A673 (cell line): ENCODE data around the gene SFXN5. TPM values are rescaled to one million over a fixed set of nuclear protein-coding genes. Genes with fewer than 3 reads are reported as not detected.

Experiments
- BruUV-seq: library from RNA; stranded (reverse); fragments of 400-500 nt; replicated peaks from 2 replicates; lab custom pipeline; 2021; lab: Mats Ljungman, UMichigan
- CTCF ChIA-PET: fragments of 300-600 bp; sonication (Branson Sonifier 250); formaldehyde crosslinking; loops from one replicate; lab custom pipeline; 2022; ENCODE audit warnings: antibody characterized with exemption; lab: Charles Lee
- POLR2A ChIA-PET: fragments of 300-600 bp; sonication (Branson Sonifier 250); formaldehyde crosslinking; loops from one replicate; lab custom pipeline; 2022; ENCODE audit warnings: antibody characterized with exemption; ENCODE audit not compliant: low non-redundant PET; lab: Charles Lee
- DNase-seq: peaks from one replicate; pipeline ENCODE4 v3.0.0-alpha.2; 2015; ENCODE audit warnings: low spot score
- H3K27ac ChIP-seq: fragments of 200-600 bp; sonication (generic); 2 replicates; pipeline ENCODE4 v1.5.1; 2016; ENCODE audit warnings: mixed run types, low read depth, mild to moderate bottlenecking, mixed read lengths, antibody characterized with exemption, low read length; ENCODE audit not compliant: poor library complexity, severe bottlenecking
- H3K27me3 ChIP-seq: fragments of 200-600 bp; sonication (generic); replicated peaks from 2 replicates; pipeline ENCODE4 v1.6.1; 2017; ENCODE audit warnings: mixed run types, low read depth, mild to moderate bottlenecking, mixed read lengths, antibody characterized with exemption, low read length; ENCODE audit not compliant: insufficient read depth, poor library complexity
- H3K36me3 ChIP-seq: fragments of 200-600 bp; sonication (generic); 2 replicates; pipeline ENCODE4 v1.6.1; 2016; ENCODE audit warnings: mixed run types, mild to moderate bottlenecking, mixed read lengths, antibody characterized with exemption, low read length; ENCODE audit not compliant: insufficient read depth, poor library complexity, severe bottlenecking
- H3K4me1 ChIP-seq: fragments of 200-600 bp; sonication (generic); 2 replicates; pipeline ENCODE4 v1.6.1; 2017; ENCODE audit warnings: mixed run types, mild to moderate bottlenecking, mixed read lengths, antibody characterized with exemption, low read length; ENCODE audit not compliant: insufficient read depth, poor library complexity, severe bottlenecking
- H3K4me3 ChIP-seq: fragments of 200-600 bp; sonication (generic); 2 replicates; pipeline ENCODE4 v1.5.1; 2016; ENCODE audit warnings: low read depth, mixed run types, mild to moderate bottlenecking, mixed read lengths, low read length; ENCODE audit not compliant: poor library complexity, severe bottlenecking
- H3K9me3 ChIP-seq: fragments of 200-600 bp; sonication (generic); 2 replicates; pipeline ENCODE4 v1.6.1; 2016; ENCODE audit warnings: mixed run types, low read depth, mild to moderate bottlenecking, mixed read lengths, antibody characterized with exemption, low read length; ENCODE audit not compliant: poor library complexity, severe bottlenecking
- CTCF ChIP-seq: fragments of 300-800, 200-600 bp; sonication (generic); conservative IDR thresholded peaks from 2 replicates; pipeline ENCODE4 v1.5.1; 2017; ENCODE audit warnings: low read depth, mild to moderate bottlenecking, antibody characterized with exemption, low read length, moderate library complexity, mixed read lengths
- EZH2 ChIP-seq: fragments of 200-600 bp; sonication (generic); IDR thresholded peaks from 2 replicates; pipeline ENCODE4 v1.6.1; 2017; ENCODE audit warnings: borderline replicate concordance, low read depth, mild to moderate bottlenecking, mixed read lengths, antibody characterized with exemption, low read length; ENCODE audit not compliant: poor library complexity, severe bottlenecking
- intact Hi-C: fragments of 100-400 bp; cut with micrococcal nuclease; formaldehyde crosslinking; loops from one replicate; pipeline ENCODE4 v1.10.0; 2022; ENCODE audit not compliant: unreplicated experiment
- total RNA-seq: library from RNA; stranded (reverse); gene quantifications from 2 replicates; pipeline ENCODE4 v1.2.3, GENCODE V29; 2021

Gene SFXN5
- total RNA-seq, 1 experiment from 2014 or later, result 23.1 TPM

DNA sequence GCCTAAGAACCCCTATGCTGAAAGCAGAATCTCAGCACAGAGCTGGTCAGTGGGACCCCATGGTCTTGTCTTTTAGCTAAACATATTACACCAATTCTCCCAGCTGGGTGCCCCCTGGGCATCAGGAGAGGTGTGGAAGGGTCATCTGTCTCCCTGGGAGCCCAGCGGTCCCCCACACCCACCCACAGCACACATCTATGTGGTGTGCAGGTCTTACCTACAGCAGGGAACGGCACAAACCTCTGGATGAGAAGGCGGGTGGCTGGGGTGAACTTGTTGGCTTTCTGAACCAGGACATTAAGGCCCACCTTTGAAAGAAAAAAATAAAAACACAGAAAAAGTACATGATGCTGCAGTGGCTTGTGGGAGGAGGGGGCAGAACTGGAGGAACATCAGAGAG is 83.5 kb downstream of the SFXN5 start:
- H3K27ac ChIP-seq, result no peak overlapping the region
- H3K36me3 ChIP-seq, result no peaks in the 10 kb centered on the region
- H3K9me3 ChIP-seq, result no peaks in the 10 kb centered on the region
- peaks cover 5% of the 10 kb centered on the region for H3K4me1 ChIP-seq
- POLR2A ChIA-PET, result no interaction called here
- intact Hi-C loops, result no loop called here
- no TSS peak for BruUV-seq
- DNase-seq, result no peak
- H3K27me3 ChIP-seq, result no peaks in the 10 kb centered on the region
- no peak overlapping the region for H3K4me3 ChIP-seq
- no peak for TF ChIP-seq EZH2
- TF ChIP-seq CTCF, result no peak
- CTCF ChIA-PET, result no interaction called here

- H3K4me1 ChIP-seq, result peaks cover 5% of the 10 kb centered on the region
- no peaks in the 10 kb centered on the region for H3K27me3 ChIP-seq
- ChIA-PET CTCF (no interaction called here), POLR2A (no interaction called here)
- intact Hi-C loops, result no loop called here
- H3K27ac ChIP-seq, result no peak overlapping the region
- DNase-seq, result no peak
- TF ChIP-seq EZH2 (no peak), CTCF (no peak)
- H3K4me3 ChIP-seq, result no peak overlapping the region
- no peaks in the 10 kb centered on the region for H3K36me3 ChIP-seq
- H3K9me3 ChIP-seq, result no peaks in the 10 kb centered on the region
- BruUV-seq, result no TSS peak
Observed at GRCh38 chr2:72985891-72986683, 85.4 kb downstream of the SFXN5 start.

DNA sequence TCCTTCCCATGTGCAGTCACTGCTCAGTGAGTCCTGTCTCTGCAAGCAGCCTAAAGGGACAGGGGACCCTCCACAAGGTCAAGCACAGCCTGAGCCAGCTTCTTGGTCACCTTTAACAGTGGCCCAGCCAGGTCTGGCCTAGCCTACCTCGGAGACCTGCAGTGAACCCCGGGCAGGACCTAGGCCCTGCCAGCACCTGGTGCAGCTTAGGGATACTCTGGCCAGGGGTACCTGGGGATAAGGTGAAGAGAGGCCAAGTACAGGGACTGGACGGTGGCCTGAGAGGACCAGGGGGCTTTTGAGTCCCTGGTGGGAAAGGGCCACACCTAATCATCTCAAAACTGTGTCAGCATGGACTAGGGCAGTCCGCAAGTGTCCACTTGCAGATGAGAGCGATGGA is 86.4 kb downstream of the SFXN5 start:
- Histone ChIP-seq H3K36me3 (no peaks in the 10 kb centered on the region), H3K27me3 (no peaks in the 10 kb centered on the region), H3K27ac (no peak overlapping the region), H3K4me3 (no peak overlapping the region), H3K4me1 (peaks cover 5% of the 10 kb centered on the region), H3K9me3 (no peaks in the 10 kb centered on the region)
- ChIA-PET POLR2A (no interaction called here), CTCF (no interaction called here)
- no TSS peak for BruUV-seq
- DNase-seq, result no peak
- TF ChIP-seq CTCF (no peak), EZH2 (no peak)
- intact Hi-C loops, result no loop called here
